Fibroblast of the aortic adventitia (primary cell): ENCODE data around the gene GAB2. TPM values are rescaled to one million over a fixed set of nuclear protein-coding genes. Genes with fewer than 3 reads are reported as not detected.

Source experiments
- DNase-seq: peaks from one replicate; pipeline ENCODE4 v3.0.0-alpha.2; 2010; ENCODE audit warnings: low read depth
- H3K4me3 ChIP-seq: 2 replicates; pipeline ENCODE4 v1.5.1; 2011; ENCODE audit warnings: low read depth, mild to moderate bottlenecking, control low read depth, low read length, moderate library complexity
- CTCF ChIP-seq: IDR thresholded peaks from 2 replicates; pipeline ENCODE4 v1.5.1; 2011; ENCODE audit warnings: mild to moderate bottlenecking, low read length, control low read depth, inconsistent platforms; ENCODE audit not compliant: insufficient read depth
- total RNA-seq: library from RNA; depleted of rRNA; stranded (reverse); fragments of >200 nt; gene quantifications from 2 replicates; pipeline ENCODE4 v1.2.3, GENCODE V29; 2012; ENCODE audit warnings: low replicate concordance

The GAB2 gene
- total RNA-seq, 1 donor: 16.4 TPM

GRCh38 chr11:78256962-78257361, 160.7 kb downstream of the GAB2 start:
- peak; percentile 99 for DNase-seq
- TF ChIP-seq CTCF: no peak
- no peak overlapping the region for H3K4me3 ChIP-seq

- no peak for TF ChIP-seq CTCF
- DNase-seq: no peak
- H3K4me3 ChIP-seq: no peak overlapping the region
Measured at GRCh38 chr11:78255919-78256318, 161.7 kb downstream of the GAB2 start.

- peak; percentile 35 for DNase-seq
- TF ChIP-seq CTCF: no peak
- H3K4me3 ChIP-seq: no peak overlapping the region
Measured at GRCh38 chr11:78254268-78254667, 163.4 kb downstream of the GAB2 start.

- DNase-seq: no peak
Measured at GRCh38 chr11:78253797-78254196, 163.8 kb downstream of the GAB2 start.

GRCh38 chr11:78251083-78251775, 166.4 kb downstream of the GAB2 start:
- H3K4me3 ChIP-seq: no peak overlapping the region
- DNase-seq: peak; percentile 94
- no peak for TF ChIP-seq CTCF

More at GRCh38 chr11:78253797-78254196, 163.8 kb downstream of the GAB2 start:
- TF ChIP-seq CTCF: no peak
- H3K4me3 ChIP-seq: no peak overlapping the region

GRCh38 chr11:78250099-78250498, 167.5 kb downstream of the GAB2 start:
- DNase-seq: no peak
- H3K4me3 ChIP-seq: no peak overlapping the region
- TF ChIP-seq CTCF: no peak

GRCh38 chr11:78248903-78249302, 168.7 kb downstream of the GAB2 start:
- DNase-seq: no peak
- H3K4me3 ChIP-seq: no peak overlapping the region
- TF ChIP-seq CTCF: no peak
